Inferior parietal cortex (tissue), 1 donor: ENCODE data around the gene HASPIN.
"Not testable (repeated sequence)": the region's sequence is repeated elsewhere in the genome, so short reads cannot be mapped to it uniquely, and the experiment has no call there.

ENCODE experiments used
- DNase-seq: peaks from one replicate; pipeline ENCODE4 v3.0.0-alpha.2; 2016; ENCODE audit errors: extremely low spot score

The HASPIN gene

DNA sequence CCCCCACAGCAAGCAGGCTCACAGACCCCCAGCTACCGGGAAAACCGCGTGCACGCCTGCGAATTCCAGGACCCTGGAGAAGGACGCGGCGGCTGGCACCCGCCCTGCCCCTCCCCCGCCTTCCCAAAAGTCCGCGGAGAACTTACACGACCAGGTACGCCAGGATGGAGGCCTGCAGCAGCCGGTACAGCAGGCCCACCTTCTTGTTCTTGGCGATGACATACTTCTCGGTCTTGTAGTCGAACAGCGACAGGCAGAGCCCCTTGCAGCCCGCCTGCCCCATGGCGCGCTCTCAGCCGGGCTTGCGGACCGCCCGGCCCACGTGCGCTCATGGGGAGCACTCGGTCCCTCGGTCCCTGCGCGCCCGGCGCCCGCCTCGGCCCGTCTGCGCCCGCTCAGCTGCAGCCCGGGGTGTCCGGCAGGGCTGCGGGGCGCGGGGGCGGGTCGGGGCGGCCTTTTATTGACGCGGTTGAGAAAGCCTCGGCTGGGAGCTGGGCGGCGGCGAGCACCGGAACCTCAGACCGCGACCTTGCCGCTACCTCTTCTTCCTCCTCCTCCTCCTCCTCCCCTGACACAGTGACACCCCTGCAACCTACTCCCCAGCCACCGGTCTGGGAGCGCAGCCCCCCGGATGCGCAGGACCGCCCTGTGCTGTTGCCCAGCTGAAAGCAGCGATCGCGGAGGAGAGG is 27.8 kb upstream of the HASPIN start, which contains the start of gene P2RX5:
P2RX5 (minus strand) TSS at position 433 of the 689 bp plus-strand sequence; CDS start at position 283, 150 bp downstream.
- DNase-seq: no peak

DNA sequence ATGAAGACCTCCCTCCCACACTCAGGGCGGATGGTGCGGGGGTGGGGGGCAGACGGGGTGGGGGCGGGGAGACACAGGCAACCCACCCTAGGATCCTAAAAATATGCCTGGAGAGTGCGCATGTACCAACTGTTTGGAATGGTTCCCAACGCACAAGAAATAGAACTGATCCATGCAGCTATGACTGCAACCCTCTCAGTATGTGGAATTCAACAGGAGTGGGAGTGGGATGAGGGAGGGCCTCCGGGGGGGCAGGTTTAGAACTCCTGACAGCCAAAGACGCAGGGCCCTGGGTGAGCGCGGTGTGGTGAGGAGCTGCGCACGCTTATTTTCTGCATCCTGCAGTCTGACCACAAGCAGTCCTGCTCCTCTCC is 26.6 kb upstream of the HASPIN start:
- DNase-seq: peak; percentile 32

DNA sequence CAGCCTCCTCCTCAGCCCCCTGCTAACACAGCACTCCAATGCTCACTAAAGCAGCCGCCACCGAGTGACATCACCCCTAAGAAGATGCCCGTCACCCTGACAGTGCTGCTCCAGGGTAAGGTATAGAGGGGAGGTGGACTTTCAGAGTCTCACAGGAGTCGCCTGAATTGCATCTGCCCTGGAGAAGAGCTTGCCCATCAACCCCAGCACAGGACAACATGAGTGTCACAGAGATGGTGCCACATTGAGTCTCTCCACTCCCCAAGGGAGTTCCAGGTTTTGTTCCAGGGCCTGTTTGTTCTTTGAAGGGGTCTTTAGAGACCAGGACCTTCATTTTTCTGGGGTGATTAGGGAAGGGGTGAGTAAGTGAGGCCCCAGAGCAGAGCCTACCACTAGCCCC is 25.6 kb upstream of the HASPIN start:
- DNase-seq: no peak

DNA sequence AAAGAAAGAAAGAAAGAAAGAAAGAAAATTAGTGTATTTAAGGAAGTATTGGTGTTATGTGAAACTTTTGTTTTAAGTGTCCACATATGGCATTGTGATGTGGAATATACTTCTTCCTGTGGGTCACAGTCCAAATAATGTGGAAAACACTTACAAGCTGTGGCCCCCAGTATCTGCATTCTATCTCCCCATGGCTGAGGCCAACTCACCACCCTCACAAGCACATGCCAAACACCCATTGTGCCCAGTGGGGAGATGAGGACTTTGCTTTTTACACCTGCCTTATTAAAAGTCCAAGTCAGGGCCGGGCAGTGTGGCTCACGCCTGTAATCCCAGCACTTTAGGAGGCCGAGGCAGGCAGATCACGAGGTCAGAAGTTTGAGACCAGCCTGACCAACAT is 23.8 kb upstream of the HASPIN start:
- no peak for DNase-seq

DNA sequence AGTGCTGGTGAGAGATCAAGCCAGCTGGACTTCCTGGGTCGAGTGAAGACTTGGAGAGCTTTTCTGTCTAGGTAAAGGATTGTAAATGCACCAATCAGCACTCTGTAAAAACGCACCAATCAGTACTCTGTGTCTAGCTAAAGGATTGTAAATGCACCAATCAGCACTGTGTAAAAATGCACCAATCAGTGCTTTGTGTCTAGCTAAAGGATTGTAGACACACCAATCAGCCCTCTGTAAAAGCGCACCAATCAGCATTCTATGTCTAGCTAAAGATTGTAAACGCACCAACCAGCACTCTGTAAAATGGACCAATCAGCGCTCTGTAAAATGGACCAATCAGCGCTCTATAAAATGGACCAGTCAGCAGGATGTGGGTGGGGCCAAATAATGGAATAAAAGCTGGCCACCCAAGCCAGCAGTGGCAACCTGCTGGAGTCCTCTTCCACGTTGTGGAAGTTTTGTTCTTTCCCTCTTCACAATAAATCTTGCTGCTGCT is 21.6 kb upstream of the HASPIN start:
- DNase-seq: not testable (repeated sequence)

DNA sequence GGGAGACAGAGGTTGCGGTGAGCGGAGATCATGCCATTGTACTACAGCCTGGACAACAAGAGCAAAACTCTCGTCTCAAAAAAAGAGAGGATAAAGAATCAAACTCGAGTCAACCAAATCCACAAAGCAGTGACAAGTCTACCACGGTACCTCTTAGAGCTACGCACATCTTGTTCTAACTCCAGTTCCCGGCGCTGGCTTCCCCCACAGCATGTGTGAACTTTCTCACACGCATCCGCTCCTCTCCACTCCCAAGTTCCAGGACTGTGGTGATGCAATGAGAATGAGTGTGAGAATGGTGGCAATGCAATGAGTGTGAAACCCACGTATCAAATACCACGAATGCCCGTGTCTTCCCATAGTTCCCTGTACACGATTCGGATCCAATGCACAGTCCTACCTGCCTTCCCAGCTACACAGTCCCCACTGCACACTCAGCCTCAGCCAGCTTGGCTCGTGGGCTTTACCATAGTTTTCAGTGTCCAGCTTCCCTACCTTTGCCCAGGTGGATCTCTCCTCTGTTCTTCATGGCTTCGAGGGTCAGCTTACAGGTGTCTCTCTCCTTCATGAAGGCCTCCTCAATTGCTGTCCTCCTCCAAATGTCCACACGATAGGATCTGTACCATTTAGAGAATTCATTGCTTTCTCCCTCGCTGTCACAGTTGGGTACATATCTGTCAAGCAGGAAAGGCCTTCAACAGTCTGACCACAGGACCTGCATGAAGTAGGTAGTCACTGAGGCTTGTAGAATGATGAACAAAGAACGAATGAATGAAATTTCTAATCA is 18.6 kb upstream of the HASPIN start:
- DNase-seq: no peak

DNA sequence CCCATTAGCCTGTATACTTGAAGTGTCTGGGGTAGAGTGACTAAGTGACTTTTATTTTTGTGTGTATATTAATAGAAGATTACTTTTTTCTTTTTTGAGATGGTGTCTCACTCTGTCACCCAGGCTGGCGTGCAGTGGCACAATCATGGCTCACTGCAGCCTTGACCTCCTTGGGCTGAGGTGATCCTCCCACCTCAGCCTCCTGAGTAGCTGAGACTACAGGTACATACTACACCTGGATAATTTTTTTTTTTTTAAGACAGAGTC is 18.1 kb upstream of the HASPIN start:
- not testable (repeated sequence) for DNase-seq

DNA sequence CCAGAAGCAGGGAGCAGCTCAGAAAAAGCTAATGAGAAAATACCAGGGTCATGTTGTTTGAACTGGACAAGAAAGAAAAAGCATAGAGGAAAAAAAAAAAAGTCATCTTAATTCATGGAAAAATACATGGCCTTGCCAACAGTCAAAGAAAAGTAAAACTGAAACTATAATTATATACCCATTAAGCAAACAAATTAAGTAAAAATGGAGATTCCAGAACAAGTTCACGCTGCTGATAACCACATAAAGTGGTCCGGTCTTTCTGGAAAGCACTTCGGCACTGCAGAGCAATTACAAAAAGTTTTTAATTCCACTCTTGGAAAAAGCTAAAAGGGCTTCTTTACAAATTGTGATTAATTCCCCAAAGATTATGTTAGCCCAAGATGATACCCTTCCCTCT is 15.3 kb upstream of the HASPIN start:
- no peak for DNase-seq

DNA sequence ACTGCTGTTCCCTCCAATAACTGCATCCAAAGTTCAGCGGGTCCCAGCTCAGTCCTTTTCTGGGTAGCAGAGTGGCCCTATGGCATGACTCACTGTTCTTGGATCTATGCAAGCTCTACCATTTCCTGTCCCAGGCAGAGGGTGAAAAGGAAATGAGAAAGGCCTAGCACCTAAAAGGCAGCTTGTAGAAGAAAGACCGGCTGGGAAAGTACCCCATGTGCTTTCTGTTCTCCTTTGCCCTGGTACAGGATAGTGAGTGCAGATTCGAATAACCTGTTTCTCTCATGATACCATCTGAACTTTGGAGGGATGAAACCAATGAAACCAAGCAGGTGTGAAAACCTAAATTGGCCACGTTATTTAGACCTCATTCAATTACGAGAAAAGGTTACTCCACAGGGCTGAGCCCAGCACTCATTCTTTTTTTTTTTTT is 12.7 kb upstream of the HASPIN start:
- no peak for DNase-seq

DNA sequence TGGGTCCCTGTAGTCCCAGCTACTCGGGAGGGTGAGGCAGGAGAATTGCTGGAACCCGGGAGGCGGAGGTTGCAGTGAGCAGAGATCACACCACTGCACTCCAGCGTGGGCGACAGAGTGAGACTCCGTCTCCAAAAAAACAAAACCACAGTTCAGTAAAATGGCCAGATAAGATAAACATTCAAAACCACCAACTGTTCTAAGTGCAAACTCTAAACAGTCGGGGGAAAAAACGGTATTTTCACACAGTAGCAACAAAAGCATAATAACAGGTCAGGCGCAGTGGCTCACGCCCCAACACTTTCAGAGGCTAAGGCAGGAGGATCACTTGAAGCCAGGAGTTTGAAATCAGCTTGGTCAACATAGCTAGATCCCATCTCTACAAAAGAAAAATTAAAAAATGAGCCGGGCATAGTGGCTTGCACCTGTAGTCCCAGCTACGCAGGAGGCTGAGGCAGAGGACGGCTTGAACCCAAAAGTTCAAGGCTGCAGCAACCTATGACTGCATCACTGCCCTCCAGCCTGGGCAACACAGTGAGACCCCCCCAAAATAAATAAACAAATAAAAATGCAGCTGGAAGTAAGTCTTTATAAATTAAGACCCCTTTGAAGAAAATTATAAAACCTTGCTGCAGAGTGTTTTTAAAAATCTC is 10.8 kb upstream of the HASPIN start:
- DNase-seq: no peak

DNA sequence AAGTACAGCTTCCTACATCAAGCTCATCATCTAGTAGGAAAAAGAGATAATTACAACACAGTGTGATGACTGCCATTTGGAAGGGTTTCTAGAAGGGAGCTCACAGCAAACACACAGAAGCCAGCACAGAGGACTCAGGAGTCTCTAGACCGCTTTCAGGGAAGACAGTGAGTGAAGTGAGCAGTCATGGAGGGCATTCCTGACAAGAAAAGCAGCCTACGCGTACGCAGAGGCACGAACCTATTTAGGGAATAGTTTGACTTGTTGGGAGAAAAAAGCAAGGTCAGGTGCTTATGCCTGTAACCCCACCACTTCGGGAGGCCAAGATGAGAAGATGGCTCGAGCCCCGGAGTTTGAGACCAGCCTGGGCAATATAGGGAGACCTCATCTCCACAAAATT is 8.4 kb upstream of the HASPIN start:
- DNase-seq: no peak

DNA sequence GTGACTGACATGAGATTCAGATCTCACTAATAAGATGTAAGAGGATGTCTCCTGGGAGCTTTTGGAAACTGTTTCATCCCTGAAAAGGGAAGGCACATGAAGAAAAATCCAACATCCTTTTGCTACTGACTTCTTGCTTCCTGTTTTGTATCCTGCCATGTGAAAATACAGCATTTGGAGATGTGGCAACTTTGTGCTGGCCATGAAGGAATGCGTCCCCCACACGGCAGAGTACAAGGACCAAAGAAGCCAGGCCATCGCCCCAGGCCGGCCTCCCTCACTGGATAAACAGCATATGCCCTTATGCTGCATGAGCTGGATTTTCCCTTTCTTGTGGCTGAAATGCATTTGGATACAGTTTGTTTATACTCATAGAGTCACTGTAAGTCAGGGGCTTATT is 5.5 kb upstream of the HASPIN start:
- no peak for DNase-seq

DNA sequence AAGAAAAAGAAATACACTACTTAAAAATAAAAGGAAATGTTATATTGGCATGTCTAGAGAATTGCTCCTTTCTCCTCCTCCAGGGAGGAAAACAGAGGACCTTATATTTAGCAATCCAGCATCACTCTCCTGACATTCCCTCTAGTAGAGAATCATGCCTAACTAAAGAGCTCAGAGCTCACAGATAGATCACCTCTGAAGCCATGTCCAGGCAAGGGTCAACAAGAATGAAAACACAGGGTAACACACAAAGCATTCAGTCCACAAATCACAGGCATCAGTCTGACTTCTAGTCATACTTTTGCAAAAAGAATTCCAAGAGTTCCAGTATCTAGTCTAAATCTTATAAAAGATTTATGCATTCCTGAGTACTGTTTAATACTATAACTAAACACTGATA is 4.4 kb upstream of the HASPIN start:
- no peak for DNase-seq

DNA sequence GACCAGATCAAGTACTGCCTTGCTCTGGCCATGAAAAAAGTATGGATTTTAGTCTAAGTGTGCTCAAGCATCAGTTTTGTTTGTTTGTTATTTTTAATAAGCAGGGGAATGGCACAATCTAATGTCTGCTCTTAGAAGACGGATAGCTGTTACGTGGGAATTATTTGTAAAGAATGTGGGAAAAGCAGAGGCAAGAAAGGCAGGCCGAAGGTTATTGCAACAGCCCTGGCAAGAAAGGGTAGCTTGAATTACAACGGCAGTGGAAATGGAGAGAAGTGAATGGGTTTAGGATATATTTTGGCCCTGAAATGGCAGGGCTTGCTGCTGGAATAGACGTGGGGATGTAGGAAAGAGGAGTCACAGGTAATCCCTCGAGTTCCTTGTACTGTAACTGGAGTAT is 987 bp upstream of the HASPIN start:
- no peak for DNase-seq

DNA sequence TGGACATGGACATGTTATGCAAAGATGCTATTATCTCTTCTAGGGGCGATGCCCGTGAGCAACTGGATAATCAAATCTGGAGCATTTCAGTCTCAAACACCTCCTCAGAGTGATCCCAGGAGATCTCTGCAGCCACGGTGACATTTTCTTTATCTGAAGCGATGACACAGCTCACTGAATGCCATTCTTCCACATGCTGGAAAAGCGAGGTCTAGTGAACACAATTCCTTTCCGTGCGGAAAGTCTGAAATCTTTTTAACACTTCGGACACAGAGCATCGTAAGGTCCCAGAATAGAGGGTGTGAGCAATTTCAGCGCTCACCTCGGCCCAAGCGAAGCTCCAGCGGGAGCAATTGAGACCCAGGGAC is 531 bp upstream of the HASPIN start:
- DNase-seq: peak; percentile 52

DNA sequence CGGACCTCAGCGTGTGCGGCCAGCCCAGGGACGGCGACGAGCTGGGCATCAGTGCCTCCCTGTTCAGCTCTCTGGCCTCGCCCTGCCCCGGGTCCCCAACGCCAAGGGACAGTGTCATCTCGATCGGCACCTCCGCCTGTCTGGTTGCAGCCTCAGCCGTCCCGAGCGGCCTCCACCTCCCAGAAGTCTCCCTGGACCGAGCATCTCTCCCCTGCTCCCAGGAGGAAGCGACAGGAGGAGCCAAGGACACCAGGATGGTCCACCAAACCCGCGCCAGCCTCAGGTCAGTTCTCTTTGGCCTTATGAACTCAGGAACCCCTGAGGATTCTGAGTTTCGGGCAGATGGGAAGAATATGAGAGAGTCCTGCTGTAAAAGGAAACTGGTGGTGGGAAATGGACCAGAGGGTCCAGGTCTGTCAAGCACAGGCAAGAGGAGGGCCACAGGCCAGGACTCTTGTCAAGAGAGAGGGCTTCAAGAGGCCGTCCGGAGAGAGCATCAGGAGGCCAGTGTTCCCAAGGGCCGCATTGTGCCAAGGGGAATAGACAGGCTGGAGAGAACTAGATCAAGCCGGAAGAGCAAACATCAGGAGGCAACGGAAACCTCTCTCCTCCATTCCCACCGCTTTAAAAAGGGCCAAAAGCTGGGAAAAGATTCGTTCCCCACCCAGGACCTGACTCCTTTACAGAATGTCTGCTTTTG is 825 bp downstream of the HASPIN start:
- no peak for DNase-seq

DNA sequence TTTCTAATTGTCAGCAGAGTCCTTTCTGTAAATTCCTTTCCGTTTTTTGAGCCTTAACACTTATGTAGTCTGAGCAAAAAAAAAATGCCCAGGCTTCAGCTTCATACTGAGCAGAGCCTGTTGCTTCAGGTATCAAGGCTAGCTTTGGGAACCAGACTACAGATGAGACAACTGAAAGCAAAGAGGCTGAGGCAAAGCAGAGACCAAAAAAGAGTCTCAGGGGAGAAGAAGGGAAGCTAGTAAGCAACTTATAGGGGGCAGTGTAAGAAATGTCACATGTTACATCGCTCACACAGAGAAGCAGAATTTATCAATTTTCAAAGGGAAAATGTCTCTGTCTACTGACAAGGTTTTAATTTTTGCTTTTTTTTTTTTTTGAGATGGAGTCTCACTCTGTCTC is 3.3 kb downstream of the HASPIN start:
- DNase-seq: no peak

DNA sequence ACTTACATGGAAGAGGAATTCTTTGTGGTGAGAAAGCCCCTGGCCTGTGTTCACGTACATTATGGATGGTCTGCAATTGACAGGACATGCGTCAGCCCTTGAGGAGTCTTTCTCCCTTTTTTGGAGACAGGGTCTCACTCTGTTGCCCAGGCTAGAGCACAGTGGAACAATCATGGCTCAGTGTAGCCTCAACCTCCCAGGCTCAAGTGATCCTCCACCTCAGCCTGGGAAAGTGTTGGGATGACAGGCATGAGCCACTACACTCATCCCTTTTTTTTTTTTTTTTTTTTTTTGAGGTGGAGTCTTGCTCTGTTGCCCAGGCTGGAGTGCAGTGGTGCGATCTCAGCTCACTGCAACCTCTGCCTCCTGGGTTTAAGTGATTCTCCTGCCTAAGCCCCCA is 4.4 kb downstream of the HASPIN start:
- DNase-seq: not testable (repeated sequence)

DNA sequence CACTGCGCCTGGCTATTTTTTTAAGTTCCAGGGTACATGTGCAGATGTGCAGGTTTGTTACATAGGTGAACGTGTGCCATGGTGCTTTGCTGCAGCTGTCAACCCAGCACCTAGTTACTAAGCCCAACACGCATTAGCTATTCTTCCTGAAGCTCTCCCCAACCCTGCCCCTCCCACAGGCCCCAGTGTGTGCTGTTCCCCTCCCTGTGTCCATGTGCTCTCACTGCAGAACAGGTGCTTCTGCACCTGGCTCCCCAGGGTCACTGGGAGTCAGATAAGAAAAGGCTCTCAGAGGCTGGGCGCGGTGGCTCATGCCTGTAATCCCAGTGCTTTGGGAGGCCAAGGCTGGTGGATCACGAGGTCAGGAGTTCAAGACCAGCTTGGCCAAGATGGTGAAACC is 6.2 kb downstream of the HASPIN start:
- no peak for DNase-seq

DNA sequence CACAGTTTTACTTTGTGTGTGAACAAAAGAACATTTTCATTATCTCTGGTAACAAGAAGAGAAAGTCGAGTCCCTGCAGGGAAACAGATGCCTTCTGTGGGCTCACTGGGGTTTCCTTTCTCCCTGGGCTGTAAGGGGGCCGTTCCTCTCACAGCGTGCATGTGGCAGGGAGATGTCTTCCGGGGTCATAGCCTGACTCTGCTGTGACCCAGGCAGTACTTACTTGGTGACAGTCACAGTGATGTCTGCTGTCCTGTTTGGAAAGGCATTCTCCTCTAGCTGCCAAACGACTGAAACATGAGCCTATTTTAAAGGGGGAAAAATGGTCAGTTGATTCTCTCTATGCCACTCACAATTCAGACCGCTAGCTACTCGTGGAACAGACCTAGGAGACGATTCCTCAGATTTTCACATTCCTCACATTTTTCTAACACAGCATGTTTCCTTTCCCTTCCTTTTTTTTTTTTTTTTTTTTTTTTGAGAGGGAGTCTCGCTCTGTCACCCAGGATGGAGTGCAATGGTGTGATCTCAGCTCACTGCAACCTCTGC is 7.3 kb downstream of the HASPIN start:
- no peak for DNase-seq

DNA sequence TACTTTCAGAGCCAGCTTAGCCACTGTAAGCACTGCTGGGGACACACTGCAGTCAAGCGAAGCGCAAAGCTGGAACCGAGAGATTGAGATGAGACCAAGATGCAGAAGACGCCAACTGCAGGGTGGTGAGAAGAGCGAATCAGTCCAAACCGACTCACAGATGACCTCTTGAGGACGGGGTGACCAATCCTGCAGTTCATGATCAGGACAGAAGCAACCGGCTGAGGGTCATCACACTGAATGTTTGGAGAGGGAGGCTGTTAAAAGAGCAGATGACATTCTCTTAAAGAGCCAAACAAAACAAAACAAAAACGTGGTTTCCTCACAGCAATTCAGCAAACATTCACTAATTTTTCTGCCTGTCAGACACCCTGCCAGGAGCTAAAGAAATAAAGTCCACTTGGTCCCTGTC is 8.5 kb downstream of the HASPIN start:
- no peak for DNase-seq

DNA sequence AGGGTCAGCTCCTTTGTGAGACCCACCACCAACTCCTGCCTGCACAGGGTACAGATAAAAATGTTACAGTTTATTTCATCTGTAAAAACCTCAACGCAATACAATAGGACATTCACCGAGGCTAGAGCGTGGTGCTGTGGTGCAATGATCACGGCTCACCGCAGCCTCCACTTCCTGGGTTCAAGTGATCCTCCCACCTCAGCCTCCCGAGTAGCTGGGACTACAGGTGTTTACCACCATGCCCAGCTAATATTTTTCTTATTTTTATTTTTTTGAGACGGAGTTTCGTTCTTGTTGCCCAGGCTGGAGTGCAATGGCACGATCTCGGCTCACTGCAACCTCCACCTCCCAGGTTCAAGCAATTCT is 11.2 kb downstream of the HASPIN start:
- not testable (repeated sequence) for DNase-seq
